Kidney epithelial cell (primary cell): ENCODE data around the gene LMF2. TPM values are rescaled to one million over a fixed set of nuclear protein-coding genes. Genes with fewer than 3 reads are reported as not detected.

Source experiments
- DNase-seq: peaks from one replicate; pipeline ENCODE4 v3.0.0-alpha.2; 2010; ENCODE audit warnings: low read depth
- H3K27me3 ChIP-seq: 2 replicates; pipeline ENCODE4 v1.6.0; 2011; ENCODE audit warnings: low read length; ENCODE audit not compliant: control insufficient read depth, insufficient read depth
- H3K36me3 ChIP-seq: 2 replicates; pipeline ENCODE4 v1.5.1; 2011; ENCODE audit warnings: low read length; ENCODE audit not compliant: control insufficient read depth, insufficient read depth
- H3K4me3 ChIP-seq: 2 replicates; pipeline ENCODE4 v1.5.1; 2011; ENCODE audit warnings: low read depth, mild to moderate bottlenecking, control low read depth, low read length
- total RNA-seq: library from RNA; depleted of rRNA; stranded (reverse); fragments of >200 nt; gene quantifications from 2 replicates; pipeline ENCODE4 v1.2.3, GENCODE V29; 2015
- TF ChIP-seq, protein P1 (sequence below): IDR thresholded peaks from 2 replicates; pipeline ENCODE4 v1.5.1; 2011; ENCODE audit warnings: mild to moderate bottlenecking, moderate library complexity, low read length, control low read depth, inconsistent platforms; ENCODE audit not compliant: insufficient read depth, poor library complexity, severe bottlenecking

LMF2 gene
- total RNA-seq, 1 donor from 2014 or later: 48.3 TPM

DNA sequence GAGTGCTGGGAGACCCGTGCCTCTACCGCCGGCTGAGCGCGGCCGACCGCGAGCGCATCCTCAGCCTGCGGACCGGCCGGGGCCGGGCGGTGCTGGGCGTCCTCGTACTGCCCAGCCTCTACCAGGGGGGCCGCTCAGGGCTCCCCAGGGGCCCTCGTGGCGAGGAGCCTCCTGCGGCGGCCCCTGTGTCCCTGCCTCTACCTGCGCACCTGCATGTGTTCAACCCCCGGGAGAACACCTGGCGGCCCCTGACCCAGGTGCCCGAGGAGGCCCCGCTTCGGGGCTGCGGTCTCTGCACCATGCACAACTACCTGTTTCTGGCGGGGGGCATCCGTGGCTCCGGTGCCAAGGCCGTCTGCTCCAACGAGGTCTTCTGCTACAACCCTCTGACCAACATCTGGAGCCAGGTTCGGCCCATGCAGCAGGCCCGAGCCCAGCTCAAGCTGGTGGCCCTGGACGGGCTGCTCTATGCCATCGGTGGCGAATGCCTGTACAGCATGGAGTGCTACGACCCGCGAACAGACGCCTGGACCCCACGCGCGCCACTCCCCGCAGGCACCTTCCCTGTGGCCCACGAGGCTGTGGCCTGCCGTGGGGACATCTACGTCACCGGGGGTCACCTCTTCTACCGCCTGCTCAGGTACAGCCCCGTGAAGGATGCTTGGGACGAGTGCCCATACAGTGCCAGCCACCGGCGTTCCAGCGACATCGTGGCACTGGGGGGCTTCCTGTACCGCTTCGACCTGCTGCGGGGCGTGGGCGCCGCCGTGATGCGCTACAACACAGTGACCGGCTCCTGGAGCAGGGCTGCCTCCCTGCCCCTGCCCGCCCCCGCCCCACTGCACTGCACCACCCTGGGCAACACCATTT is 41.7 kb upstream of the LMF2 start:
- H3K27me3 ChIP-seq: peaks cover 61% of the 10 kb centered on the region
- H3K36me3 ChIP-seq: no peaks in the 10 kb centered on the region
- H3K4me3 ChIP-seq: no peak overlapping the region
- no peak for DNase-seq
- TF ChIP-seq, protein P1, sequence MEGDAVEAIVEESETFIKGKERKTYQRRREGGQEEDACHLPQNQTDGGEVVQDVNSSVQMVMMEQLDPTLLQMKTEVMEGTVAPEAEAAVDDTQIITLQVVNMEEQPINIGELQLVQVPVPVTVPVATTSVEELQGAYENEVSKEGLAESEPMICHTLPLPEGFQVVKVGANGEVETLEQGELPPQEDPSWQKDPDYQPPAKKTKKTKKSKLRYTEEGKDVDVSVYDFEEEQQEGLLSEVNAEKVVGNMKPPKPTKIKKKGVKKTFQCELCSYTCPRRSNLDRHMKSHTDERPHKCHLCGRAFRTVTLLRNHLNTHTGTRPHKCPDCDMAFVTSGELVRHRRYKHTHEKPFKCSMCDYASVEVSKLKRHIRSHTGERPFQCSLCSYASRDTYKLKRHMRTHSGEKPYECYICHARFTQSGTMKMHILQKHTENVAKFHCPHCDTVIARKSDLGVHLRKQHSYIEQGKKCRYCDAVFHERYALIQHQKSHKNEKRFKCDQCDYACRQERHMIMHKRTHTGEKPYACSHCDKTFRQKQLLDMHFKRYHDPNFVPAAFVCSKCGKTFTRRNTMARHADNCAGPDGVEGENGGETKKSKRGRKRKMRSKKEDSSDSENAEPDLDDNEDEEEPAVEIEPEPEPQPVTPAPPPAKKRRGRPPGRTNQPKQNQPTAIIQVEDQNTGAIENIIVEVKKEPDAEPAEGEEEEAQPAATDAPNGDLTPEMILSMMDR: no peak

DNA sequence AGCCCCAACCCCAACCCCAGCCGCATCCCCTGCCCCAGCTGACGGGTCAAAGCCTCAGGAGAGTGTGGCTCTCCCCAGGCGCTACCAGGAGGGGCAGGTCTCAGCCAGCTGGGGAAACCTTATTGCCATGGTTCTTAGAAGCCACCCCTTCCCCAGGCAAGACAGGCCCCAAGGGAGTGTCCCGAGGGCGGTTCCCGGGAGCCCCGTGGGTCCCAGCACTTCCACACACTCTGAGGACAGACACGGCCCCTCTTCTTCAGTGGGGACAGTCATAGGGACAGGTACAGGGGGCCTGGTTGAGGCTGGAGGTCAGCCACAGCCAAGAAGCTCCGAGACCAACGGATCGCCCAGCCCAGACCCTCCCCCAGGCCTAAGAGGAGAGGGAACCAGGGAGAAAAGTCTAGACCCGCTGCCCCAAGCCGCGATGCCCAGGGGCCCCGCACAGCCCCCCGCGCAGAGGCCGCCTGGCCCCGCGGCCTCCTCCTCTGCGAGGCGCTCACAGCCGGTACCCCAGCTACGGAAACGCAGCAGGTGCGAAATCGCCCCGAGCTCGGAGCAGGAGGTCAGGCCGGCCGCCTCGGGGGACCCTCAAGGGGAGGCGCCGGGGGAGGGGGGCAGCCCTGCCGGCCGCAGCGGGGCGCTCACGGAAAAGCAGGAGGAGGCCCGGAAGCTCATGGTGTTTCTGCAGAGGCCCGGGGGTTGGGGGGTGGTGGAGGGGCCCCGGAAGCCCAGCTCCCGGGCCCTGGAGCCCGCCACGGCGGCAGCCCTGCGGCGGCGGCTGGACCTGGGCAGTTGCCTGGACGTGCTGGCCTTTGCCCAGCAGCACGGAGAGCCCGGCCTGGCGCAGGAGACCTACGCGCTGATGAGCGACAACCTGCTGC is 40.8 kb upstream of the LMF2 start:
- Histone ChIP-seq H3K4me3 (no peak overlapping the region), H3K36me3 (no peaks in the 10 kb centered on the region), H3K27me3 (peaks cover 63% of the 10 kb centered on the region)
- TF ChIP-seq, protein P1: no peak
- DNase-seq: no peak

- no peak for DNase-seq
- Histone ChIP-seq H3K36me3 (no peaks in the 10 kb centered on the region), H3K4me3 (no peak overlapping the region), H3K27me3 (peaks cover 63% of the 10 kb centered on the region)
- TF ChIP-seq, protein P1: no peak
These were observed 39.9 kb upstream of the LMF2 start for GRCh38 chr22:50547263-50547985.

GRCh38 chr22:50546326-50547262 is 39.1 kb upstream of the LMF2 start:
- no peak for DNase-seq
- TF ChIP-seq, protein P1: no peak
- H3K4me3 ChIP-seq: no peak overlapping the region
- peaks cover 61% of the 10 kb centered on the region for H3K27me3 ChIP-seq
- no peaks in the 10 kb centered on the region for H3K36me3 ChIP-seq
